A673 (cell line): Measurements from ENCODE around the gene MED15. TPM values are rescaled to one million over a fixed set of nuclear protein-coding genes. Genes with fewer than 3 reads are reported as not detected.

Experiments
- BruUV-seq: library from RNA; stranded (reverse); fragments of 400-500 nt; replicated peaks from 2 replicates; lab custom pipeline; 2021; lab: Mats Ljungman, UMichigan
- CTCF ChIA-PET: fragments of 300-600 bp; sonication (Branson Sonifier 250); formaldehyde crosslinking; loops from one replicate; lab custom pipeline; 2022; ENCODE audit warnings: antibody characterized with exemption; lab: Charles Lee
- POLR2A ChIA-PET: fragments of 300-600 bp; sonication (Branson Sonifier 250); formaldehyde crosslinking; loops from one replicate; lab custom pipeline; 2022; ENCODE audit warnings: antibody characterized with exemption; ENCODE audit not compliant: low non-redundant PET; lab: Charles Lee
- DNase-seq: peaks from one replicate; pipeline ENCODE4 v3.0.0-alpha.2; 2015; ENCODE audit warnings: low spot score
- H3K27ac ChIP-seq: fragments of 200-600 bp; sonication (generic); 2 replicates; pipeline ENCODE4 v1.5.1; 2016; ENCODE audit warnings: mixed run types, low read depth, mild to moderate bottlenecking, mixed read lengths, antibody characterized with exemption, low read length; ENCODE audit not compliant: poor library complexity, severe bottlenecking
- H3K27me3 ChIP-seq: fragments of 200-600 bp; sonication (generic); replicated peaks from 2 replicates; pipeline ENCODE4 v1.6.1; 2017; ENCODE audit warnings: mixed run types, low read depth, mild to moderate bottlenecking, mixed read lengths, antibody characterized with exemption, low read length; ENCODE audit not compliant: insufficient read depth, poor library complexity
- H3K36me3 ChIP-seq: fragments of 200-600 bp; sonication (generic); 2 replicates; pipeline ENCODE4 v1.6.1; 2016; ENCODE audit warnings: mixed run types, mild to moderate bottlenecking, mixed read lengths, antibody characterized with exemption, low read length; ENCODE audit not compliant: insufficient read depth, poor library complexity, severe bottlenecking
- H3K4me1 ChIP-seq: fragments of 200-600 bp; sonication (generic); 2 replicates; pipeline ENCODE4 v1.6.1; 2017; ENCODE audit warnings: mixed run types, mild to moderate bottlenecking, mixed read lengths, antibody characterized with exemption, low read length; ENCODE audit not compliant: insufficient read depth, poor library complexity, severe bottlenecking
- H3K4me3 ChIP-seq: fragments of 200-600 bp; sonication (generic); 2 replicates; pipeline ENCODE4 v1.5.1; 2016; ENCODE audit warnings: low read depth, mixed run types, mild to moderate bottlenecking, mixed read lengths, low read length; ENCODE audit not compliant: poor library complexity, severe bottlenecking
- H3K9me3 ChIP-seq: fragments of 200-600 bp; sonication (generic); 2 replicates; pipeline ENCODE4 v1.6.1; 2016; ENCODE audit warnings: mixed run types, low read depth, mild to moderate bottlenecking, mixed read lengths, antibody characterized with exemption, low read length; ENCODE audit not compliant: poor library complexity, severe bottlenecking
- CTCF ChIP-seq: fragments of 300-800, 200-600 bp; sonication (generic); conservative IDR thresholded peaks from 2 replicates; pipeline ENCODE4 v1.5.1; 2017; ENCODE audit warnings: low read depth, mild to moderate bottlenecking, antibody characterized with exemption, low read length, moderate library complexity, mixed read lengths
- EZH2 ChIP-seq: fragments of 200-600 bp; sonication (generic); IDR thresholded peaks from 2 replicates; pipeline ENCODE4 v1.6.1; 2017; ENCODE audit warnings: borderline replicate concordance, low read depth, mild to moderate bottlenecking, mixed read lengths, antibody characterized with exemption, low read length; ENCODE audit not compliant: poor library complexity, severe bottlenecking
- intact Hi-C: fragments of 100-400 bp; cut with micrococcal nuclease; formaldehyde crosslinking; loops from one replicate; pipeline ENCODE4 v1.10.0; 2022; ENCODE audit not compliant: unreplicated experiment
- total RNA-seq: library from RNA; stranded (reverse); gene quantifications from 2 replicates; pipeline ENCODE4 v1.2.3, GENCODE V29; 2021

Gene MED15
- total RNA-seq, 1 experiment from 2014 or later: 96.2 TPM

DNA sequence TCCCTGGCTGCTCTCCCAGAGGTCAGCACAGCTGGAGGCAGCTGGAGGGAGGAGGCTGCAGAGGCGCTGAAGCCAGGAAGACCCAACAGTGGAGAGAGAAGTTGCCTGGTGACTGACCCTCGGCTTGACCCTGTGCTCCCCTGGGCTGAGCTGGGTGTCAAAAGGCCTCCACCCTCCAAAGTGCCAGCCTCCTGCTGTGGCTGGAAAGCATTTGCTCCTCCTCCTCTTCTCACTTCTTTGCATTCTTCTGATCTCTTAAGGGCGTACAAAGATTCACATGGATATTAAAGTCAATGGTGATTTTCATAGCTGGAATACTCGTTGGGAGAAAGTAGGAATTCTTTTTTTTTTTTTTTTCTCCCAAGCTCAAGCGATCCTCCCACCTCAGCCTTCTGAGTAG lies 91.7 kb downstream of the MED15 start:
- no peaks in the 10 kb centered on the region for H3K36me3 ChIP-seq
- H3K9me3 ChIP-seq: no peaks in the 10 kb centered on the region
- POLR2A ChIA-PET: no interaction called here
- H3K4me3 ChIP-seq: no peak overlapping the region
- CTCF ChIA-PET: no interaction called here
- intact Hi-C loops: no loop called here
- no peaks in the 10 kb centered on the region for H3K27me3 ChIP-seq
- H3K27ac ChIP-seq: no peak overlapping the region
- H3K4me1 ChIP-seq: no peaks in the 10 kb centered on the region
- DNase-seq: no peak
- BruUV-seq: no TSS peak
- no peak for TF ChIP-seq EZH2

DNA sequence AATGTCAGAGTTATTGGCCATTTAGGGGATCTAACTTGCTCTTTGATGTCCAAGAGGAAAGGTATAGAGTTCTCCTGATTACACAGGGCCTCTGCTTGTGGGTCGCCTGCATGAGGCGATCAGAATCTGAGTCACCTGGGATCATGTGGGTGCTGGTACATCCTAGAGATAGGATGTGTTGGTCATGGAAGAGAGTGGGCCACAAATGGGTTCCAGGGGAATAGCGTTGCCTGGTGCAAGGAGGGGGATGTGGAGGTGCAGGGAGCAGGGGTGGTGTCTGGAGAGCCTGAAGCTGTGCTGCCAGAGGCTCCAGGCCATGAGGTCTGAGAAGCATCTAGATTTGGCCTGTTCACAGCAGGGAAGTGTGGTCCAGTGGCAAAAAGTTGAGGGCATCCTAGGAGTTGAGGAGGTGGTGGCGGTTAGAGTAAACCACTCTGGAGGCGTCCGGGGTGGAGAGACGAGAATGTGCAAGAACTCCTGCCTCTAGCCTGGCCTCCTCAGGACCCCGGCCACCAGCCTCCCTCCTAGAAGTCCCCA lies 92.8 kb downstream of the MED15 start:
- POLR2A ChIA-PET: no interaction called here
- Histone ChIP-seq H3K9me3 (no peaks in the 10 kb centered on the region), H3K4me1 (no peaks in the 10 kb centered on the region), H3K27me3 (no peaks in the 10 kb centered on the region), H3K4me3 (no peak overlapping the region), H3K27ac (no peak overlapping the region), H3K36me3 (no peaks in the 10 kb centered on the region)
- no peak for DNase-seq
- CTCF ChIA-PET: no interaction called here
- intact Hi-C loops: no loop called here
- no TSS peak for BruUV-seq
- no peak for TF ChIP-seq EZH2
- TF ChIP-seq CTCF: no peak

- TF ChIP-seq CTCF (no peak), EZH2 (no peak)
Observed at GRCh38 chr22:20601308-20601707, 93.9 kb downstream of the MED15 start.

GRCh38 chr22:20602609-20603164 lies 95.3 kb downstream of the MED15 start:
- no TSS peak for BruUV-seq
- H3K9me3 ChIP-seq: no peaks in the 10 kb centered on the region
- no peak overlapping the region for H3K27ac ChIP-seq
- POLR2A ChIA-PET: no interaction called here
- no peak for TF ChIP-seq CTCF
- no peak for TF ChIP-seq EZH2
- H3K27me3 ChIP-seq: no peaks in the 10 kb centered on the region
- no peaks in the 10 kb centered on the region for H3K36me3 ChIP-seq
- intact Hi-C loops: no loop called here
- CTCF ChIA-PET: no interaction called here
- DNase-seq: no peak
- no peak overlapping the region for H3K4me3 ChIP-seq
- no peaks in the 10 kb centered on the region for H3K4me1 ChIP-seq

More at GRCh38 chr22:20601308-20601707, 93.9 kb downstream of the MED15 start:
- no peaks in the 10 kb centered on the region for H3K36me3 ChIP-seq
- no peak overlapping the region for H3K27ac ChIP-seq
- no peaks in the 10 kb centered on the region for H3K9me3 ChIP-seq
- no peaks in the 10 kb centered on the region for H3K27me3 ChIP-seq
- BruUV-seq: no TSS peak
- CTCF ChIA-PET: no interaction called here
- intact Hi-C loops: no loop called here
- POLR2A ChIA-PET: no interaction called here
- no peak for DNase-seq
- no peak overlapping the region for H3K4me3 ChIP-seq
- no peaks in the 10 kb centered on the region for H3K4me1 ChIP-seq
